Bone marrow (tissue), 2 donors: ENCODE data around the gene CCDC88A.
"Not testable (repeated sequence)": the region's sequence is repeated elsewhere in the genome, so short reads cannot be mapped to it uniquely, and the experiment has no call there.

ENCODE experiments used
- DNase-seq, 2 donors: peaks; one replicate each; lab custom pipeline; 2025; lab: John Stamatoyannopoulos, UW

CCDC88A gene

DNA sequence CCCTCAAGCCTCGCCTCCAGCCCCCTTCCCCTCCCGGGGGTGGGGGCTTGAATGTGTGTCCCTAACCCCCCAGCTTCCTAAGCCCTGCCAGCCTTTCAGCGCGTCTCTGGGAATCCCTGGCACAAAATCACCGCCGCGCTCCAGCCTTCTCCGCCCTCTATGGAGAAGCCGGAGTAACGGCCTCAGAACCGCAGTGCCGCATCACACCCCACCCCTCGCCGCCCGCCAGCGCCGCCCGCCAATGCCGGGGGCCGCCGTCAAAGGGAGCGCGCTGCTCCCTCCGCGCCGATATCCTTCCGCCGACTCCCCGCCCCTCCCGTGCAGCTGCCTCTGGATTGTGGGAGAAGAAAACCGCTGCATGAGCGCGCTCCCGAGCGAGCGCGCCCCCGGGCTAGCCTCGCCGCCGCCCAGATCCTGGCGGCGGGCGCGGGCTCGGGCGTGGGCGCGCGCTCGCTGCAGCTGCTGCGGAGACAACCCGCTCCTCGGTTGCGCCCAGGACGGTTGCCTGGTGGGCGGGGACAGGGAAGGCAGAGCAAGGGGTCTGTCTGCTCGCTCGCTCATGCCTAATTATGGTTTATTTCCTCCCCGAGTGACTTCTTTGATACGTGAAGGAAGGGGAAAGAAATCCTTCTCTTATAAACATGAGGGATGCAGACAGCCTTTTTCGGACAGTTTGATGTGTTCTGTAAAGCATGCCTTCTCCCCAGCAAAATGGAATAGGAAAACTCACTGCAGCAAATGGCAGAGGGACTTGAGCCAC lies at the start of gene CCDC88A:
Gene CCDC88A (minus strand): TSS at position 178 of the 760 bp plus-strand sequence. CDS start 777 bp downstream, outside the sequence.
- peak; percentile 92 to 94 for DNase-seq

GRCh38 chr2:55461679-55462078 lies 42.0 kb upstream of the CCDC88A start:
- no peak for DNase-seq

GRCh38 chr2:55460562-55460961 lies 40.9 kb upstream of the CCDC88A start:
- no peak for DNase-seq

DNA sequence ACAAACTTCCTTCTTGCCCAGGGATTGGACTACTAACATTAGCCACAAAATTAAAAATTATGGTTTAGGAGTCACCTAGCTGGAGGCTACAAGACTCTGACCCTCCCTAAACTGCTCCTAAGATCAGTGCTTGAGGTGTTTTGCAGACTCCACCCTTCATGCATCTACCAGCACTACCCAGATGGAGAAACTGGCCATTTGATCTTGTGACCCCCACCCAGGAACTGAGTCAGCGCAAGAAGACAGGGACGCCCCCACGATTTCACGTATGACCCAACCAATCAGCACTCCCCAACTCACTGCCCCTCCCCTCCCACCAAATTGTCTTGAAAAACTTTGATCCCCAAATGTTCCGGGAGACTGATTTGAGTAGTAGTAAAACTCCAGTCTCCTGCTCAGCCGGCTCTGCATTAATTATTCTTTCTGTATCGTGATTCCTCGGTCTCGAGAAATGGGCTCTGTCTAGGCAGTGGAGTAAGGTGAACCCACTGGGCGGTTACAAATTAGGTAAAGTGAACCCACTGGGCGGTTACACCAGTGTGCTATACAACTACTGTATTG lies 40.1 kb upstream of the CCDC88A start:
- no peak for DNase-seq

- no peak for DNase-seq
Observed at GRCh38 chr2:55459279-55459678, 39.6 kb upstream of the CCDC88A start.

DNA sequence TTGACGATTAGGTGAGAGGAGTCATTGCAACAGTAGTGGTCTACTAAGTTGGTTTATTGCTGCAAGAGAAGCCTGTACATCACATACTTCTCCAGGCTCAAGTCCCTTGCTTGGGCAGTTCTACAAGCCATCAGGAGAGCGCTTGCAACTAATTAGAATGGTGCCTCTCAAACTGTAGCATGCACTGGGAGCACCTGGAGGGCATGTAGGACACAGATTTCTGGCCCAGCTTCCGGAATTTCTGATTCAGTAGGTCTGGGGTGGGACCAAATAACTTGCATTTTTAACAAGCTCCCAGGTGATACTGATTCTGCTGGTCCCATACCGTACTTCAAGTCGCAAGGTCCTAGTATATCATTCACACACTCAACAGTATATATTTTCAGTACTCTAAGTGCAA lies 34.5 kb upstream of the CCDC88A start:
- no peak for DNase-seq

GRCh38 chr2:55452879-55453278 lies 33.2 kb upstream of the CCDC88A start:
- no peak for DNase-seq

- DNase-seq: no peak
Observed at GRCh38 chr2:55451699-55452098, 32.0 kb upstream of the CCDC88A start.

GRCh38 chr2:55450014-55450413 lies 30.4 kb upstream of the CCDC88A start:
- DNase-seq: not testable (repeated sequence)

GRCh38 chr2:55442045-55442760 lies 22.5 kb upstream of the CCDC88A start:
- not testable (repeated sequence) for DNase-seq

GRCh38 chr2:55441280-55441892 lies 21.7 kb upstream of the CCDC88A start:
- no peak for DNase-seq

DNA sequence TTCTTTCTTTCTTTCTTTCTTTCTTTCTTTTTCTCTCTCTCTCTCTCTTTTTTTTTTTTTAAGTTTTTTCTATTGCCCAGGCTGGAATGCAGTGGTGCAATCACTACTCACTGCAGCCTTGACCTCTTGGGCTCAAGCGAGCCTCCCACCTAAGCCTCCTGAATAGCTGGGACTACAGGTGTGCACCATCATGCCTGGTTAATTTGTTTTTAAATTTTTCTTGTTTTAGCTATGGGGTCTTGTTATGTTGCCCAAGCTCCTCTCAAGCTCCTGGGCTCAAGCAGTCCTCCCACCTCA lies 19.4 kb upstream of the CCDC88A start:
- no peak for DNase-seq

- DNase-seq: no peak
Observed at GRCh38 chr2:55438391-55439100, 18.9 kb upstream of the CCDC88A start.

DNA sequence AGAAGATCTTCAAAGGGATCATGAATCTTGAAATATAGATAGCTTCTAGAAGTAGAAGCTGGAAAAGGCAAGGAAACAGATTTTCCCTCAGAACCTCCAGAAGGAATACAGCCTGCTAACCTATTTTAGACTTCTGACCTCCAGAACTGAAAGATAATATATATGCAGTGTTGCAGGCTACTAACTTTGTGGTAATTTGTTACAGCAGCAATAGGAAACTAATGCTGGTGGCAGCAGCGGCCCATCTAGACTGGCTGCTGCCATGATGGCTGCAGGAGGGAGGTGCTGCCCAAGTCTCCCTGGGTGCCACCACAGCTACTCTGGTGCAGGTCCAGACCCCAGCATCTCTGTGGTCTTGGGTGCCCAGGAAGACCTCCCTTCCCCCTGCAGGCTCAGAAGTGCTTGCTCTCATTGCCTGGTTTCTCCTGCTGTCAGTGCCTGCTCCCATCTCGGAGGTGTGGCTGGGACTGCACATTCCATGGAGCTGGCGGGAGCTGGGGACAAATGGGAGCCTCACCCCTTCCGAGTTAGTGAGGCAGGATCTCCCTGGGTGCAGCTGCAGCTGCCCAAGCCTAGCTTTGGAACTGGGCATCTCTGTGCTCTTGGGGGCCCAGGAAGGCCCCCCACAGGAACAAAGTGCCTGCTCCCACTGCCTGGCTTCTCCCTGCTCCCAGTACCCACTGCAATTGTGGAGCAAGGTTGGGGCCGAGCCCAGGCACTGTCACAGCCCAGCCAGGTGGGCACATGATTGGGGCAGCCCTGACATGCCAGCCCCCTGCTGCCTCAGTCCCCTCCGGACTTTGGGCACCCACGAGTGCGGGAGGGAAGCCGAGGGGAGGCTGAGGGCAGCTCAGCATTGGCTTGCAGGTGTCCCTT lies 18.1 kb upstream of the CCDC88A start:
- DNase-seq: no peak

DNA sequence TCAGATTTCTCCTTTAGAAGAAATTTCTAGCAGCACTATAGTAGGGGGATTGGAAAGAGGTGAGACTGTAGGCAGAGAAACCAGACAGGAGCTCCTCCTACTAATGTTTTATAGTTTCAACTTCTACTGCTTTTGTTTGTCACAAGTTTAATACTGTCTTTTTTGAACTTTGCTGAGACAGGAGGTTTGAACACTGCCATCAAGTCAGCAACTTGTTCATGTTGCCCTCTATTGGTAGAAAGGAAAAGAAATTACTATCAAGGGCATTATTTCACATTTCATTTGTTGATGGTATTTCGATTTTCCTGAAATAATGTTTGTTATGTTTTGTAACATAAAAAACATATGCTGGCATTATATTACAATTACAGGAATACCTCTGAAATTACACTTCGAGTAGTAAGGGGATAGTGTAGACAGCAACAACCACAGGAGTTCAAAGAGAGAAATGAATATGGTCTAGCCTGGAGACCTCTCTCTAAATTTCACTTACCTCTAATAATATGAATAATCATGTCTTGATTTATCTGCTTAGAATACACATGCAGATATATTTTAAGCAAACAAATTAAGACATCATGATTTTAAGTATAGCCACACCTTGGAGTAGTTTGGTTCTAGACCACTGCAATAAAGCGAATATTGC lies 12.4 kb upstream of the CCDC88A start:
- peak in 1 of 2 donors; percentile 48 for DNase-seq

GRCh38 chr2:55430211-55430975 lies 10.7 kb upstream of the CCDC88A start:
- no peak for DNase-seq

DNA sequence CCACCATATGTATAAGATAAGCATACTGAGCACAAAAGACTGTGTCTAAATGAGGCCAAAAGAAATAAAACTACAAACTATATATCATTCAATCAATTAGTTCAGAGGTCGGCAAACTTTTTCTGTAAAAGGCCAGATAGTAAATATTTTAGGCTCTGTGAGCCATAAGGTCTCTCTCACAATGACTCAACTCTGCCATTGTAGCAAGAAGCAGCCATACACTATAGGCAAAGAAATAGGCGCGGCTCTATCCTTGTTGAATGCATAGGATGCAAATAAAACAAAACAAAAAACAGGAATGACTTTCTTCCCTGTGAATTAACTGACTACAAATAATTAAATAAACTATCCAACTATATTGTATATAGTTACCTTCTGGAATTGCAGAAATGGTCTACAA lies 8.6 kb upstream of the CCDC88A start:
- no peak for DNase-seq

GRCh38 chr2:55425431-55425831 lies 5.8 kb upstream of the CCDC88A start:
- peak in 1 of 2 donors; percentile 88 for DNase-seq

- no peak for DNase-seq
Observed at GRCh38 chr2:55422876-55423665, 3.4 kb upstream of the CCDC88A start.
